ENCODE data around the gene SLC35E4. TPM values are rescaled to one million over a fixed set of nuclear protein-coding genes. Genes with fewer than 3 reads are reported as not detected.
A peak's percentile ranks its signal among the peaks of the same experiment; 100 is the strongest.

SLC35E4 gene
- polyA plus RNA-seq, 1 of the 3 experiments (the other 2 are of a cell fraction): 2.8 TPM

DNA sequence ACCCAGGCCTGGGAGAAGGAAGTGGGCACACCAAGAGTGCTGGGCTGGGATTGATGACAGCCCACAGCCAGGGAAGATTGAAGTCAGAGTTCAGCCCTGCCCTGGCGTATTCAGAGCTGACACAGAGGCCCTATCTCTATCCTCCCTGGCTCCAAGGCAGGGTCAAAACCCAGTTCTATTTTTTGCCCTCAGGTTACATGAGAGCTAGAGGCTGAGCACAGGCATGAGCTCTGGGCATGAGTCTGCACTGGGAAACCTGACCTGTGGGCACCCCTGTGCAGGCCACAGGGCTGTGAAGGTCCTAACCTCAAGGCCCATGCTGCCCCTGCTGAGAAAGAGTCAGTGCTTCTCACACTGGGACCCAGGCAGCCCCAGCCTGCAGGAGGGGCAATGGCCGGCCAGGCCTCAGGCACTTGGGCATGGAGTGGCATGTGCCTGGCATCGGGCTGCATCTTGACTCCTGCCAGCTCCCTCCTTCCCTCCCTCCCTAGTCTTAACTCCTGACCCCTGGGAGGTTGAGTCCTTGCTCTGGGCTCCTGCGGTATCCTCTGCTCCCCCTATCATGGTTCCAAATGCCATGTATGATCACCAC lies 5.4 kb downstream of the SLC35E4 start:
- POLR2A ChIA-PET: no interaction called here
- H3K9ac ChIP-seq: no peak overlapping the region
- CTCF ChIA-PET: interaction anchor here (0.6 to 0.7 kb wide), 2 partner anchors 28 to 38 kb away, joined by 3 read pairs; no protein-coding TSS in a partner anchor
- H3K9me2 ChIP-seq: no peaks in the 10 kb centered on the region
- no peak for DNase-seq
- H3K4me1 ChIP-seq (ENCODE audit: control insufficient read depth in 1 of 2, insufficient read depth in 2 of 2, low read depth in 1 of 2, low read length in 1 of 2): peaks cover 21 to 38% of the 10 kb centered on the region in 2 experiments; a peak in 2 of 4 replicates
- no peaks in the 10 kb centered on the region for H3K27me3 ChIP-seq (ENCODE audit: insufficient read depth)
- no peak overlapping the region for H3K4me2 ChIP-seq
- H3K36me3 ChIP-seq (replicated peaks in 1 of 2; ENCODE audit: control insufficient read depth in 1 of 2, insufficient read depth in 2 of 2, low read length in 1 of 2): peaks cover 0 to 3% of the 10 kb centered on the region in 2 experiments
- H3F3A ChIP-seq (replicated peaks; ENCODE audit: insufficient read depth): peaks cover 14% of the 10 kb centered on the region
- TF ChIP-seq TEAD4 (IDR thresholded peaks at IDR 0.05; ENCODE audit: borderline replicate concordance, insufficient read depth) (no peak), JUND (IDR thresholded peaks at IDR 0.05) (no peak), POLR2AphosphoS5 (IDR thresholded peaks at IDR 0.05; ENCODE audit: low read depth, low read length) (no peak)
- H2AFZ ChIP-seq (ENCODE audit: low read depth): no peak overlapping the region
- no peak overlapping the region for H3K4me3 ChIP-seq (ENCODE audit: low read depth in 2 of 2, low read length in 1 of 2)
- no peak overlapping the region for H3K27ac ChIP-seq (ENCODE audit: low read depth in 2 of 2, low read length in 1 of 2)
- WGBS (ENCODE audit: low lambda C conversion rate): 91% methylated on average over 4 of the region's 4 CpGs
- H3K9me3 ChIP-seq: no peaks in the 10 kb centered on the region
- H4K20me1 ChIP-seq (ENCODE audit: insufficient read depth): no peaks in the 10 kb centered on the region
- peaks cover 74% of the 10 kb centered on the region for H3K79me2 ChIP-seq (ENCODE audit: insufficient read depth)

DNA sequence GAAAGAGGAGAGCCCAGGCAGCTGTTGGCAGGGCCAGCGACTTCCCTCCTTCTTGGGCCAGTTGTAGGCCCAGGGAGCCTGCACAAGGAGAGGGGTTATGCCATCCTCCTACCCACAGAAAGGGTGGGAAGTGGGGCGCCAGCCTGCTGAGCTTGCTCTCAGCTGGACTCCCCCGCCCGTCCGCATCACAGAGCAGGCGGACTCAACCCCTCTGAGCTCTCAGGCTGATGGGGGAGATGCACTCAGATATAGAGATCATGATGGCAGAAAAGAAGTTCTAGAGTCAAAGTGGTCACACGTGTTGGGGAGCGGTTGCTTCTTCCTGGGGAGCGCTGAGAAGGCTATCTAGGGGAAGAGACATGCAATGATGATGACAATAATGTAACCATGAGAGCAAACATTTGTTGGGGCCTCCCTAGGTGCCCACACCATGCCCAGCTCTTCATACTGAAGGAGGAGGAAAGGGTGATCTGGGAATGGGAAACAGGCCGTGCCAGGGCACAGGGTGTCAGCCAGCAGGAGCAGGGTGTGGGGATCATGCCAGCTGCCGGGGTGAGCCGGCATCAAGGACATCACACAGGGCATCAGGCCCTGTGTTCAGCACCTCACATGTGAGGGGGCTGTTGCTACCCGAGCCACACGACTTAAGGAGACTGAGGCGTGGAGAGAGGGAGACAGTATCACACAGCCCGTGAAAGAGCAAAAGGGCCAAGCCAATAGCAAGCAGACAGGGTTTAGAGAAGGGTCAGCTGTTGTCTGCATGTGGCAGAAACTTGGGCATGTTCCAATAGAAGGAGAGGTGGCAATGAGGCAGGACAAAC lies 7.7 kb downstream of the SLC35E4 start:
- Histone ChIP-seq H4K20me1 (ENCODE audit: insufficient read depth) (no peaks in the 10 kb centered on the region), H3K79me2 (ENCODE audit: insufficient read depth) (peaks cover 61% of the 10 kb centered on the region), H3K4me3 (ENCODE audit: low read depth in 2 of 2, low read length in 1 of 2) (no peak overlapping the region), H3K27me3 (ENCODE audit: insufficient read depth) (no peaks in the 10 kb centered on the region), H3K9ac (peak overlapping the region; percentile 48; the same call in 1 of the 2 replicates), H3K36me3 (replicated peaks in 1 of 2; ENCODE audit: control insufficient read depth in 1 of 2, insufficient read depth in 2 of 2, low read length in 1 of 2) (no peaks in the 10 kb centered on the region), H3K4me2 (peak overlapping the region; percentile 37), H3F3A (replicated peaks; ENCODE audit: insufficient read depth) (peaks cover 14% of the 10 kb centered on the region), H3K27ac (ENCODE audit: low read depth in 2 of 2, low read length in 1 of 2) (peak overlapping the region in 1 of 2 experiments; percentile 80; a peak in 2 of 4 replicates), H2AFZ (ENCODE audit: low read depth) (no peak overlapping the region), H3K9me2 (no peaks in the 10 kb centered on the region), H3K4me1 (ENCODE audit: control insufficient read depth in 1 of 2, insufficient read depth in 2 of 2, low read depth in 1 of 2, low read length in 1 of 2) (peaks cover 9 to 20% of the 10 kb centered on the region in 2 experiments; a peak in 2 of 4 replicates), H3K9me3 (no peaks in the 10 kb centered on the region)
- CTCF ChIA-PET: interaction anchor here (1.0 to 1.7 kb wide), 3 partner anchors 9 to 112 kb away, joined by 3 to 6 read pairs (median 4); no protein-coding TSS in a partner anchor
- no peak for DNase-seq
- no peak for TF ChIP-seq RFX5 (IDR thresholded peaks at IDR 0.05; ENCODE audit: low read length)
- TF ChIP-seq, protein P1, sequence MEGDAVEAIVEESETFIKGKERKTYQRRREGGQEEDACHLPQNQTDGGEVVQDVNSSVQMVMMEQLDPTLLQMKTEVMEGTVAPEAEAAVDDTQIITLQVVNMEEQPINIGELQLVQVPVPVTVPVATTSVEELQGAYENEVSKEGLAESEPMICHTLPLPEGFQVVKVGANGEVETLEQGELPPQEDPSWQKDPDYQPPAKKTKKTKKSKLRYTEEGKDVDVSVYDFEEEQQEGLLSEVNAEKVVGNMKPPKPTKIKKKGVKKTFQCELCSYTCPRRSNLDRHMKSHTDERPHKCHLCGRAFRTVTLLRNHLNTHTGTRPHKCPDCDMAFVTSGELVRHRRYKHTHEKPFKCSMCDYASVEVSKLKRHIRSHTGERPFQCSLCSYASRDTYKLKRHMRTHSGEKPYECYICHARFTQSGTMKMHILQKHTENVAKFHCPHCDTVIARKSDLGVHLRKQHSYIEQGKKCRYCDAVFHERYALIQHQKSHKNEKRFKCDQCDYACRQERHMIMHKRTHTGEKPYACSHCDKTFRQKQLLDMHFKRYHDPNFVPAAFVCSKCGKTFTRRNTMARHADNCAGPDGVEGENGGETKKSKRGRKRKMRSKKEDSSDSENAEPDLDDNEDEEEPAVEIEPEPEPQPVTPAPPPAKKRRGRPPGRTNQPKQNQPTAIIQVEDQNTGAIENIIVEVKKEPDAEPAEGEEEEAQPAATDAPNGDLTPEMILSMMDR (IDR thresholded peaks at IDR 0.05): no peak
- TF ChIP-seq ELF1 (IDR thresholded peaks at IDR 0.05): no peak
- no peak for TF ChIP-seq POLR2AphosphoS5 (IDR thresholded peaks at IDR 0.05; ENCODE audit: low read depth, low read length)
- no peak for TF ChIP-seq FOSL2 (IDR thresholded peaks at IDR 0.05; ENCODE audit: borderline replicate concordance, low read depth)
- TF ChIP-seq, protein P2, sequence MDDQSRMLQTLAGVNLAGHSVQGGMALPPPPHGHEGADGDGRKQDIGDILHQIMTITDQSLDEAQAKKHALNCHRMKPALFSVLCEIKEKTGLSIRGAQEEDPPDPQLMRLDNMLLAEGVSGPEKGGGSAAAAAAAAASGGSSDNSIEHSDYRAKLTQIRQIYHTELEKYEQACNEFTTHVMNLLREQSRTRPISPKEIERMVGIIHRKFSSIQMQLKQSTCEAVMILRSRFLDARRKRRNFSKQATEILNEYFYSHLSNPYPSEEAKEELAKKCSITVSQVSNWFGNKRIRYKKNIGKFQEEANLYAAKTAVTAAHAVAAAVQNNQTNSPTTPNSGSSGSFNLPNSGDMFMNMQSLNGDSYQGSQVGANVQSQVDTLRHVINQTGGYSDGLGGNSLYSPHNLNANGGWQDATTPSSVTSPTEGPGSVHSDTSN (IDR thresholded peaks at IDR 0.05): no peak
- no peak for TF ChIP-seq EZH2phosphoT487 (IDR thresholded peaks at IDR 0.05; ENCODE audit: borderline replicate concordance, low read depth)
- TF ChIP-seq, protein P3, sequence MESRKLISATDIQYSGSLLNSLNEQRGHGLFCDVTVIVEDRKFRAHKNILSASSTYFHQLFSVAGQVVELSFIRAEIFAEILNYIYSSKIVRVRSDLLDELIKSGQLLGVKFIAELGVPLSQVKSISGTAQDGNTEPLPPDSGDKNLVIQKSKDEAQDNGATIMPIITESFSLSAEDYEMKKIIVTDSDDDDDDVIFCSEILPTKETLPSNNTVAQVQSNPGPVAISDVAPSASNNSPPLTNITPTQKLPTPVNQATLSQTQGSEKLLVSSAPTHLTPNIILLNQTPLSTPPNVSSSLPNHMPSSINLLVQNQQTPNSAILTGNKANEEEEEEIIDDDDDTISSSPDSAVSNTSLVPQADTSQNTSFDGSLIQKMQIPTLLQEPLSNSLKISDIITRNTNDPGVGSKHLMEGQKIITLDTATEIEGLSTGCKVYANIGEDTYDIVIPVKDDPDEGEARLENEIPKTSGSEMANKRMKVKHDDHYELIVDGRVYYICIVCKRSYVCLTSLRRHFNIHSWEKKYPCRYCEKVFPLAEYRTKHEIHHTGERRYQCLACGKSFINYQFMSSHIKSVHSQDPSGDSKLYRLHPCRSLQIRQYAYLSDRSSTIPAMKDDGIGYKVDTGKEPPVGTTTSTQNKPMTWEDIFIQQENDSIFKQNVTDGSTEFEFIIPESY (IDR thresholded peaks at IDR 0.05; ENCODE audit: borderline replicate concordance, low read depth): no peak
- TF ChIP-seq MEF2A (IDR thresholded peaks at IDR 0.05; ENCODE audit: borderline replicate concordance, low read depth): no peak
- TF ChIP-seq, protein P4, sequence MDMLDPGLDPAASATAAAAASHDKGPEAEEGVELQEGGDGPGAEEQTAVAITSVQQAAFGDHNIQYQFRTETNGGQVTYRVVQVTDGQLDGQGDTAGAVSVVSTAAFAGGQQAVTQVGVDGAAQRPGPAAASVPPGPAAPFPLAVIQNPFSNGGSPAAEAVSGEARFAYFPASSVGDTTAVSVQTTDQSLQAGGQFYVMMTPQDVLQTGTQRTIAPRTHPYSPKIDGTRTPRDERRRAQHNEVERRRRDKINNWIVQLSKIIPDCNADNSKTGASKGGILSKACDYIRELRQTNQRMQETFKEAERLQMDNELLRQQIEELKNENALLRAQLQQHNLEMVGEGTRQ (IDR thresholded peaks at IDR 0.05; ENCODE audit: borderline replicate concordance, low read depth, low read length): no peak
- no peak for TF ChIP-seq JUND (IDR thresholded peaks at IDR 0.05)
- no peak for TF ChIP-seq NFIC (IDR thresholded peaks at IDR 0.05; ENCODE audit: borderline replicate concordance)
- TF ChIP-seq, protein P5, sequence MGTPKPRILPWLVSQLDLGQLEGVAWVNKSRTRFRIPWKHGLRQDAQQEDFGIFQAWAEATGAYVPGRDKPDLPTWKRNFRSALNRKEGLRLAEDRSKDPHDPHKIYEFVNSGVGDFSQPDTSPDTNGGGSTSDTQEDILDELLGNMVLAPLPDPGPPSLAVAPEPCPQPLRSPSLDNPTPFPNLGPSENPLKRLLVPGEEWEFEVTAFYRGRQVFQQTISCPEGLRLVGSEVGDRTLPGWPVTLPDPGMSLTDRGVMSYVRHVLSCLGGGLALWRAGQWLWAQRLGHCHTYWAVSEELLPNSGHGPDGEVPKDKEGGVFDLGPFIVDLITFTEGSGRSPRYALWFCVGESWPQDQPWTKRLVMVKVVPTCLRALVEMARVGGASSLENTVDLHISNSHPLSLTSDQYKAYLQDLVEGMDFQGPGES (IDR thresholded peaks at IDR 0.05; ENCODE audit: low read depth, low read length): no peak
- TF ChIP-seq FOXM1 (IDR thresholded peaks at IDR 0.05; ENCODE audit: low read depth): no peak
- POLR2A ChIA-PET: no interaction called here
- WGBS (ENCODE audit: low lambda C conversion rate): 94% methylated on average over 11 of the region's 16 CpGs
